ENCODE results near the gene CDC34.

Gene CDC34, protein sequence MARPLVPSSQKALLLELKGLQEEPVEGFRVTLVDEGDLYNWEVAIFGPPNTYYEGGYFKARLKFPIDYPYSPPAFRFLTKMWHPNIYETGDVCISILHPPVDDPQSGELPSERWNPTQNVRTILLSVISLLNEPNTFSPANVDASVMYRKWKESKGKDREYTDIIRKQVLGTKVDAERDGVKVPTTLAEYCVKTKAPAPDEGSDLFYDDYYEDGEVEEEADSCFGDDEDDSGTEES

DNA sequence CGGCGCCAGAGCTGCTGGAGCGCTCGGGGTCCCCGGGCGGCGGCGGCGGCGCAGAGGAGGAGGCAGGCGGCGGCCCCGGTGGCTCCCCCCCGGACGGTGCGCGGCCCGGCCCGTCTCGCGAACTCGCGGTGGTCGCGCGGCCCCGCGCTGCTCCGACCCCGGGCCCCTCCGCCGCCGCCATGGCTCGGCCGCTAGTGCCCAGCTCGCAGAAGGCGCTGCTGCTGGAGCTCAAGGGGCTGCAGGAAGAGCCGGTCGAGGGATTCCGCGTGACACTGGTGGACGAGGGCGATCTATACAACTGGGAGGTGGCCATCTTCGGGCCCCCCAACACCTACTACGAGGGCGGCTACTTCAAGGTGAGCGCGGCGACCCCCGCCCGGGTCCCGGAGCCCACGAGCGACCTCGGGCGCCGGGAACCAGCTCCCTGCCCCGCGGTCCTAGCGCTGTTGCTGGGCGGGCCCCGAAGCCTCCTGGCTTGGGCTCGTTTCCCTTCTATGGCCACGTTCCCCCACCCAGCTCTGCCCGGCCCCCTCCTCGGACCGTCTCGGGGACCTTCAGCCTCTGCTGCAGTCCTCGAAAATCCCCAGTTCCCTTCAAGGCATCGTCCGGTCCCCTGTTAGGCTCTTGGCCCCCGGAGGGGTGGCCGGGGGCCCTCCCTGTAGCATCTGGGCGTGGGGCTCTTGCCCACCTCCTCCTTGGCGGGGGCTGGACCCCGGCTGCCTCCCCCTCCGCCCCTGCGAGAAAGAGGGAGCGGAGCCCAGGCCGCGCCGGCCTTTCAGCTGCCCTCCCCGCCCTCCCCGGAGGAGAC lies at the start of gene CDC34:
Gene CDC34, plus strand, starts transcription at position 8 of the 808 bp plus-strand sequence. Its CDS starts 172 bp downstream, at position 180.
- no peak for DNase-seq (ENCODE audit: low read depth)

DNA sequence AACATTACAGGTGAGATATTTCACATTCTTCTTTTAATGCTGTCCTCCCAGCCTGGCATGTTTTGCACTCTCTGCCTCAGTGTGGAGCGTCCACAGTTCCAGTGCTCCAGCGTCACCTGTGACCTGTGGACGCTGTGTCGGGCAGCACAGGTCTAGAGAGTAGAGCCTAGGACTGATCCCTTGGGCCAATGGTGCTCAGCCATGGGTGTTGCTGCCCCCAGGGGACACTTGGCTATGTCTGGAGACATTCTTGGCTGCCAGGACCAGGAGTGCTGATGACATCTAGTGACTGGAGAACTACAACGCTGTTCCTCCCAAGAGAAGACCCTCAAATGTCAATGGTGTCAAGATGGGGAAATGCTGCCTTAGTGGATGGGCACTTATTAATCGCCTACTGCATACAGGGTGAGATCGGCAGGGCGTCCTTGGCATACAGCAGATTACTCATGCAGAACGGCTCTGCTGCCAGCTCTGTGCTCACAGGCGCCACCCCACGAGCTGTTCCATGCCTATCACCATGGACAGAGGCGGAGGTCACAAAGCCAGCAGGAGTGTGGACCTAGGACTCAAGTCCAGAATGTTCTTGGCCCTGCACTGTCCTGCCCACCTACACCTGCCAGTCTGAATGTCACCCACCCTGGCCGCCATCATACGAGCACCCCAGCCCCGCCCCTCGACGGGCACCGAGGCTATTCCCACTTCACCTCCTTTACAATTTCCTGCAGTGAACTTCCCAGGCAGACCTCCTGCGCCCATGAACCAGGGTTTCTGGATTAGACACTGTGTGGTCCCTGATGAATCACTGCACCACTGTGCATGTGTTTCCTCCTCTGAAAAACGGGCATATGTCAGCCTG lies 49.1 kb upstream of the CDC34 start:
- DNase-seq (ENCODE audit: low read depth), result no peak

DNA sequence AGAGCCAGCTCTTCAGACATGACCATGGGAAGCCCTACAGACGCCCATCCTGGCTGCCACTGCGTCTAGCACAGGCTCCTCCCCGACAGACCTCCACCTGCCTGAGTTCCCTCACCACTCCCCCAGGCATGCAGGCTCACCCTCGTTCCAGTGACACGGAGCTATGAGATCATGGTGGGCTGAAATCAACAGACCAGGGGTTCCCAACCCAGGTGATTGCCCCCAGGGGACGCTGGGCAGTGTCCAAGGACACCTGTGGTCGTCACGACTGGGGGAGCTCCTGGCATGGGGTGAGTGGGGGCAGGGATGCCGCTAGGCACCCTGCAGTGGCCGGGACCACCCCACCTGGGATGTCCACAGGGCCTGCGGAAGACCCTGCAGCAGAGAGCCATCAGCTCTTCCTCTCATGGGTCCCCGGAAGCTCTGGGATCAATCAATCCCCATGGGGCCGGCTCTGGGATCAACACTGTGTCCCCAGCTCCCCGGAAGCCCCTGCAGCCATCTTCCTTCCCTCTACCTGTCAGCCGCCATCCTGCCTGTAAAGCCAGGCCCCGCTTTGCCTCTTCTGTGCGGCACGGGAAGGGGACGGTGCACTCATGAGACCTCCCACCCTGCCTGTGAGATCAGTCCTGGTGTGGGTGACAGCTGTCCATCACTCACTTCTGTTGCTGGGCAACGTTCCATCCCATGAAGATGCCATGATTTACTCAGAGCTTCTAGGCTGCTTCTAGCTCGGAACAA lies 48.1 kb upstream of the CDC34 start:
- no peak for DNase-seq (ENCODE audit: low read depth)

DNA sequence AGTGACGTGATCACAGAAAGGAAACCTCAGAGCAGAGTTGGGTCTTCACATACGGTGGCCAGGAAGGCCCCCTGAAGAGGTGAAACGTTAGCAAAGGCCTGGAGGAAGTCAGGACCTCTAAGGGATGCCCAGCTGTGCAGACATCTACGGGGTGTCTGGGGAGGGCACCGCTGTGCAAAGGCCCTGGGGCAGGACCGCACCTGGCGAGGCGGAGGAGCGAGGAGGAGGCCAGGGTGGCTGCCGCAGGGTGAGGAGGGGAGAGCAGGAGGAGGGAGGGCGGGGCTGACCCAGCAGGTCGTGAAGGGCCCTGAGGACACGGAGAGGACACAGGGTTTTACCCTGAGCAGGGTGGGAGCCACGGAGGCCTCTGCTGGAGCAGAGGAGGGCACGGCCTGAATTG lies 47.1 kb upstream of the CDC34 start:
- no peak for DNase-seq (ENCODE audit: low read depth)

DNA sequence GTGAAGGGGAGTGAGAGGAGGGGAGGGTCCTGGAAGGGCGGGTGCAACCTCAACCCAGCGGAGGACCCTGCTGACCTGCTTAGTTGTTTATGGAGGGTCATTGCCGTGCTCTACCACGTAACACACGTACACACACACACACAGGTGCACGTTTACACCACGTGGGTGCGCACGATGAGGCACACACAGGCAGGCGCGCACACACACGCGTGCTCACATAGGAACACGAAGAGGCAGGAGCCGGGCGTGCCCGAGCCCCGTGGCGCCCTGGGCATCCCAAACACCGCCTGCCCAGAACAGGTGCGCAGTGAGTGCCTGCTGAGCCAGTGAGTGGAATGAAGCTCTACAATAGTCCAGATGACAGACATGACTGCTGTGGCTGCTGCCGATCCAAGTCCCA lies 46.5 kb upstream of the CDC34 start:
- DNase-seq (ENCODE audit: low read depth), result no peak

DNA sequence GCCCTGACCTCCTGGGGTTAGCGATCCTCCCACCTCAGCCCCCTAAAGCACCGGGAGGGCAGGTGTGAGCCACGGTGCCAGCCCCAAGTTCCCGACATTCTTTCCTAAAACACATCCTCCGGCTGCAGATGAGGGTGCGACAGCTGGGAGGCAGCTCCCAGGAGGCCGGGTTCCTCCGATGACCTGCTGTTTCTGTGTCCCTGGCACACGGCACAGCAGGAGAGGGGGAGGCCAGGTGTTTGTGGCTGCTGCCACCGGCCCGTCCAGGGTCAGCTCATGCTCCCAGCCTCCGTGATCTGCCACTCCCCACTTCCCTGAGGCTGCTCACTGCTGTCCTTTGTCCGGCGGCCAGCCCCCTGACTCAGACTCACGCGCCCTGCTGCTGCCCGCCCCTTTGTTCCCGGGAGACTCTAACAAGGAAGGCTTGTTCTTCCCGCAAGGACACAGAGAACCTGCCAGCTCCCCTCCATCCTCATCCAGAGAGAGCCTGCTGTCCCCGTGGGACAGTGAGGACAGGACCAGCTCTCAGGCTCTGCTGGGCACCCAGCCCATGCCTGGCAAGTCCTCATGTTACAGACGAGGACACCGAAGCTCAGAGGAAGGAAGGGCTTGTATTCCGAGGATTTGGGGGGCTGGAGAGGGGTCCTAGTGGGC lies 45.9 kb upstream of the CDC34 start:
- DNase-seq (ENCODE audit: low read depth), result no peak

DNA sequence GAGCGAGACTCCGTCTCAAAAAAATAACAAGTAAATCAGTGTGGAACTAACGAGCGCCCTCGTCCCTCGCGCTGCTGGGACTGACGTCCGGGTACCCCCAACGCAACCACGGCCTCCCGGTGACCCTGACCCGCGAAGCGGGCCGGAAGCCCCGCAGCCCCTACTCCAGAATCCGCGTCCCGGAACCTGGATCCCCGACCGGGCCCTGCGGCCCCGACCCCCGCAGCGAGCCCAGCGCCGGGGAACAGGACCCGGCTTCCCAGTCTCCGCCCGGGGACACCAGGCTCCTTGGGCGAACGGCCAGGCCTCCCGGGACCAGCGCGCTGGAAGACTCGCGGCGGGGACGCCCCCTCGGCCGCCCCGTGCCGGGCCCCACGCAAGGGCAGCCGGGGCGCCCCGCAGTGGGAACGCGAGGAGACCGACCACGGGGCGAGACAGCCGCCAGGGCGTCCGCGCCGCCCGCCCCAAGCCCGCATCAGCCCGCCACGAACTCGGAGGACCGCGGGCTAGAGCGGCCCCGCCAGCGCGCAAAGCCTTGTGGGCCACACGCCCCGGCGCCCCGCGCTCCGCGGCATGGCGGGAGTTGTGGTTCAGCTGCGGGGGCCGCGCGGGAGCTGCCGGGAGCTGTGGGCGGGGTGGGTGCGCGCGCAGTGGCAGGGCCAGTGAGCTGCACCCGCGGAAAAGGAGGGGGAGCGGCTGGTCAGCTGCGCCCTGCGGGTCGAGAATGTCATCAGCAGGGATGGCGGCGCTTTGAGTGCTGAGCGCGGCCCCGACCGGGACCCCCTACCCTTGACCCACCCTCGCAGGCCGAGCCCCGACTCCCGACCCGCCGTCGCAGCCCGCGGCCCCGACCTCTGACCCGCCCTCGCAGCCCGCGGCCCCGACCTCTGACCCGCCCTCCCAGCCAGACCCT lies 42.8 kb upstream of the CDC34 start:
- peak; percentile 86 for DNase-seq (ENCODE audit: low read depth)

DNA sequence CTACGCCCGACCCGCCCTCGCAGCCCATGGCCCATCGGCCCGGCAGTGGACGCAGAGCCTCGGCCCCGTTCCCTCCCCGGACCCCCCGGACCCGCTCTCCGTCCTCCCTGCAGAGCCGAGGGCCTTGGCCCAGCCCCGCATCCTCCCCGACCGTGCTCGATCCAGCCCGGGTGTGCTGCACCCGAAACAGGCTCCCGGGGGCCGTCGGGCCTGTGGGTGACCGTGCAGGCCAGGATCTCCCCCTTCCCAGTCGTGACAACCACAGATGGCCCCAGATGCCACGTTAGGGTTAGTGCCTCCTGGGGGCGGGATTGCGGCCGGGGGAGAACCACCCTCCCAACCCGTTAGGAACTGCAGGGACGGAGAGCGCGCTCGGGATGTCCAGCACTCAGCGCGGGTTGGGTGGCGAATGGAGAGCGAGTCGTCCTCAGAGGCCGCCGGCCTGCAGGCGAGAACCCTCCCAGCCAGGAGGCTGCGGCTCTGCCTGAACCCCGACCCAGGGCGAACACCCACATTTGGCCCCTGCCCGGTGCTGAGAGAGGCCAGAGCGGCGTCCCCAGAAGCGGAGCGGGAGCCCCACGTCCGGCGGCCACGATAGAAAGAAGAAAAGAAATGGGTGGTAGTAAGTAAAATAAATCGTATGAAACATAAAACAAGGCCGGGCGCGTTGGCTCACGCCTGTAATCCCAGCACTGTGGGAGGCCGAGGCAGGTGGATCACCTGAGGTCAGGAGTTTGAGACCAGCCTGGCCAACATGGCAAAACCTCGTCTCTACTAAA lies 42.0 kb upstream of the CDC34 start:
- no peak for DNase-seq (ENCODE audit: low read depth)

DNA sequence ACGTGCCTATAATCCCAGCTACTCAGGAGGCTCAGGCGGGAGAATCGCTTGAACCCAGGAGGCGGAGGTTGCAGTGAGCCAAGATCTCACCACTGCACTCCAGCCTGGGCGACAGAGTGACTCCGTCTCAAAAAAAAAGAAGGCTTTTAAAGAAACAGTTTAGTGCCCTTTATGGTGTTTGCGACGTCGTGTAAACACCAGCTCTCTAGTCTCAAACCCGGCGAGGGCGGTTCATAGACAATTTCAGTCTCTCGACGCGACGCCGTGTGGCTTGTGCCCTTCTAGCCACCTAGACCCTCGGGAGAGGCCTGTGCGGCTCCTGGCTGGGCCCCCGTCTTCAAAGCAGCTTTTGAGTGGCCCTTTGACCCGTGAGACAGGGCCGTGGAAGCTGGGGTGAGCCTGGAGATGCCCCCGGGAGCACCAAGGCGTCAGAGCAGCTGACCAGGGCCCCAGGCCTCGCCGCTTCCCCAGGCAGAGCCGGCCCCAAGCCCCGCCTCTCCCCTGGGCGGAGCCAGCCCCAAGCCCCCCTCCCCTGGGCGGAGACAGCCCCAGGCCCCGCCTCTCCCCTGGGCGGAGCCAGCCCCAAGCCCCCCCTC lies 40.3 kb upstream of the CDC34 start:
- DNase-seq (ENCODE audit: low read depth), result peak; percentile 76

DNA sequence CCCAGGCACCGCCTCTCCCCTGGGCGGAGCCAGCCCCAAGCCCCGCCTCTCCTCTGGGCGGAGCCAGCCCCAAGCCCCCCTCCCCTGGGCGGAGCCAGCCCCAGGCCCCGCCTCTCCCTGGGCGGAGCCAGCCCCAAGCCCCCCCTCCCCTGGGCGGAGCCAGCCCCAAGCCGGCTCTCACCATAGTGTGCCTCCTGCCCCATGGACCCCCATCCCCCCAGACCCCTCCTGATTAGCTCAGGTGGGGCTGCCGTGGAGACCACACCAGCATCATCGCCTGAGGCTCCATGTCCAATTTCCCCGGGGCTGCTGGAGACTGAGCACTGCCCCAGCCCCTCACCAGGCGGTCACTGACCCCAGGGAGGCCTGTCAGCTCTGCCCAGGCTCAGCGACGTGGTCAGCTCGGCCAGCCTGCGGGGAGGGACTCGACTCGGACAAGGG lies 39.4 kb upstream of the CDC34 start:
- DNase-seq (ENCODE audit: low read depth), result no peak

DNA sequence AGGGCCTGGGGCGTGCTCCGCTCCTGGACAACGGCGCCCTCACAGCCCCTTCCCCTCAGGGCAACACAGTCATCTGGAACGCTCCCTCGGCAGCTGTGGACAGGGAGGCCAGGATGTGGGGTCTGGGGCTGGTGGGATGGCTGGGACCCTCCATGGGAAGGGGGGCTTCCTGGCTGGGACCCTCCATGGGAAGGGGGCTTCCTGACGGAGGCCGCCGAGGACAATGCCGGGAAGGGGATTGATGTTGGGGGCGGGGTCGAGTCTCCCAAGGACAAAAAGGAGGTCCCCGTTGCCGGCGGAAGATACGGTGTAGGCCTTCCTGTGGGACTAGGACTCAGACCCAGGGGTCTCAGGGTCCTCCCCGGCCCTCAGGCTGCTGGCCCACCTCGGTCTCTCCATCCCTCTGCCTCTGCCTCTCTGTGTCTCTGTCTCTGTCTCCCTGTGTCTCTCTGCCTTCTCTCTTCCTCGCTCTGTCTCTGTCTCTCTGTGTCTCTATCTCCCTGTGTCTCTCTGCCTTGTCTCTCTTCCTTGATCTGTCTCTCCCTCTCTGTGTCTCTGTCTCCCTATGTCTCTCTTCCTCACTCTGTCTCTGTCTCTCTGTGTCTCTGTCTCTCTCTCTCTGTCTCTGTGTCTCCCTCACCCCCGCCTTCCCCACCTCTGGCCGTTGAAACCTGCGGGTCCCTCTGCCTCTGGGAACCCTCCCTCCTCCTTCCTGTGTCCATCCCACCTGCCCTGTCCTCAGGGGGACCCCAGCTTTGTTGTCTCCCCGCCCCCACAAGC lies 38.0 kb upstream of the CDC34 start:
- DNase-seq (ENCODE audit: low read depth), result no peak

DNA sequence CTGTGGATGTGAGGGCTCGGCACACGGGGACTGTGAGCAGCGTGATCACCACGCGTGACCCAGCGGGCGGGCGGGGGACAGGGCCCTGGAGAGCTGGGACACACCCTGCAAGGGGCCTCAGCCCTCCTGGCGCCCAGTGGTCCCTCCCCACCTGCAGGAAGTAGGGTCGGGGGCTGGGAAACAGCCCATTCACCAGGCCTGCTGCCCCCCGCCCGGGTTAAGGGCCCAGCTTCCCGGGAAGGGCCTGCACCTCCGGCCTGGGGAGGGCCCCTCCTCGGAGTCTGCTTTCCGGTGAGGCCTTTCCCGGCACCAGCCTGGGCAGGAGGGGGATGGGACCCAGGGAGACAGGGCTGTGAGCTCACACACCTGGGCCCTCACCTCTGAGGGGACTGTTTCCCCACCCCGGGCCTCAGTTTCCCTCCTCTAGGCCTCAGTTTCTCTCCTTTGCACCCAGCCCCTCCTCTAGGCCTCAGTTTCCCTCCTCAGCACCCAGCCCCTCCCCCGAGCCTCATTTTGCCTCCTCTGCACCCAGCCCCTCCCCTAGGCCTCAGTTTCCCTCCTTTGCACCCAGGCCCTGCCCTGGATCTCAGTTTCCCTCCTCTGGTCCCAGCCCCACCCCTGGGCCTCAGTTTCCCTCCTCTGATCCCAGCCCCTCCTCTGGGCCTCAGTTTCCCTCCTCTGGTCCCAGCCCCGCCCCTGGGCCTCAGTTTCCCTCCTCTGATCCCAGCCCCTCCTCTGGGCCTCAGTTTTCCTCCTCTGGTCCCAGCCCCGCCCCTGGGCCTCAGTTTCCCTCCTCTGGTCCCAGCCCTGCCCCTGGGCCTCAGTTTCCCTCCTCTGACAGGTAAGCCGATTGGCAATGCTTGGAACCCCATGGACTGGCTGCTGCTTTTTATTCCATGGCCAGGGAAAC lies 37.1 kb upstream of the CDC34 start:
- no peak for DNase-seq (ENCODE audit: low read depth)

DNA sequence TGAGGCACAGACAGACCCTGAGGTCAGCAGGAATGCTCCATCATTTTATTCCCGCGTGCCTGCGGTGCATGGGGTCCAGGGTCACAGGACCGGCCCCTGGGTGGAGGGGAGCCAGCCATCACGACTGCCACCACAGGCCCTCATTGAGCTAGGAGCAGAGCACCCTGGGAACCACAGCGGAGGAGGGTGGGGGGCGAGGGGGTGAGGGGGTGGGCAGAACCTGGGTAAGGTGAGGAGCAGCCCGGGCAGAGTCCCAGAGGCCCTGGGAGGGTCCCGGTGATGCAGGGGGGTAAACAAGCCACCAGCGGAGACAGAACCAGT lies 36.5 kb upstream of the CDC34 start:
- DNase-seq (ENCODE audit: low read depth), result no peak

DNA sequence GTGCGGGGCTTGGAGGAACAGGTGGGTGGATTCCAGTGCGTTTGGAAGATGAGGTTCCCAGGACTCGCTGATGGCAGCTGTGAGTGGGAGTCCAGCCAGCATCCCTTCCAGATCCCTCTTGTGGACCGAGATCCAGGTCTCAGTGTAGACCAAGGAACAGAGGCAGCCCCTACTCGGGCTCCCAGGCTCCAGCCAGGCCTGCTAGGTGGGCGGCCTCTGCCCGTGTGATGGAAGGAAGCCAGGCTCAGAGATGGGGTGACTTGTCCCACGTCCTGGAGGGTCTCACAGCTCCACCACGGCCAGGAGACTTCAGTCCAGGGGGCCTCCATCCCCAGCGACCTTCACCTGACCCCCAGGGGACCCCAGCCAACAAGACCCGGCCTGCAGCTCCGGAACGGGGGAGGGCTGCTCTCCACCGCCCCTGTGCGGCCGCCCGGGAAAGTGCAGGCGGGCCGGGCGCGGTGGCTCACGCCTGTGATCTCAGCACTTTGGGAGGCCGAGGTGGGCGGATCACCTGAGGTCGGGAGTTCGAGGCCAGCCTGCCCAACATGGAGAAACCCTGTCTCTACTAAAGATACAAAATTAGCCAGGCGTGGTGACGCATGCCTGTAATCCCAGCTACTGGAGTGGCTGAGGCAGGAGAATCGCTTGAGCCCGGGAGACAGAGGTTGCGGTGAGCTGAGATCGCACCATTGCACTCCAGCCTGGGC lies 36.0 kb upstream of the CDC34 start:
- DNase-seq (ENCODE audit: low read depth), result no peak

DNA sequence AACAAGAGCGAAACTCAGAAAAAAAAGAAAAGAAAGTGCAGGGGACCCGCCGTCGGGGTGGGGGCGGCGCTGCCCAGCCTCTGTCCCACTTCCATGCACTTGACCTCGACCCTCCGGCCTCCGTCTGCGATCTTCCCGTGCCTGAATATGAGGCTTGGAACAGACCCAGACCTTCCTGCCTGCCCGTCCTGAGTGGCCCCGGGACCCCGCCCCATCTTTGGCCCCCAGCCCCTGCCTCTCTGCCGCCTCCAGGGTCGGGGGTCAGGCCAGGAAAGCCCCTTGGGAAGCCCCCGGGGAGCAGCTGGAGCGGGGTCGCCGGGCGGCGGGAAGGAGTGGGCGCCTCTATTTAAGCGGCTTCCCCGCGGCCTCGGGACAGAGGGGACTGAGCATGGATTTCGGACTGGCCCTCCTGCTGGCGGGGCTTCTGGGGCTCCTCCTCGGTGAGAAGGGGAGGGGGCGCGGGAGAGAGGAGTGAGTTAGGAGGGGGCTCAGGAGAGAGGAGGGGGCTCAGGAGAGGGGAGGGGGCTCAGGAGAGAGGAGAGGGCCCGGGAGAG lies 35.4 kb upstream of the CDC34 start, which contains the start of gene MADCAM1:
Gene MADCAM1, plus strand, starts transcription at position 375 of the 554 bp plus-strand sequence. Its CDS starts 14 bp downstream, at position 389.
- DNase-seq (ENCODE audit: low read depth), result no peak

DNA sequence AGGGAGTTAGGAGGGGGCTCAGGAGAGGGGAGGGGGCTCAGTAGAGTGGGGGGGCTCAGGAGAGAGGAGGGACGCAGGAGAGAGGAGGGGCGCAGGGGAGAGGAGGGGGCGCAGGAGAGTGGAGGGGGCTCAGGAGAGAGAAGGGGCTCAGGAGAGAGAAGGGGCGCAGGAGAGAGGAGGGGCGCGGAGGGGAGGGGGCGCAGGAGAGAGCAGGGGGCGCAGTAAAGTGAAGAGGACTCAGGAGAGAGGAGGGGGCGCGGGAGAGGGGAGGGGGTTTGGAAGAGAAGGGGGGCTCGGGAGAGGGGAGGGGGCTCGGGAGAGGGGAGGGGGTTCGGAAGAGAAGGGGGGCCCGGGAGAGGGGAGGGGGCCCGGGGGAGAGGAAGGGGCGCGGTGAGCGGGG lies 34.6 kb upstream of the CDC34 start:
- DNase-seq (ENCODE audit: low read depth), result no peak
